Activated naive CD8-positive, alpha-beta T cell treated with anti-CD3 and anti-CD28 coated beads, Interleukin-2, amount 50 U/mL, for 24 hours (primary cell): ENCODE results near the gene CES3.

ENCODE experiments used
- ATAC-seq: fragments of 150-1000 bp; cut with Tn5 transposase; one replicate; pipeline ENCODE4 v1.10.0; 2021
- DNase-seq: peaks from one replicate; pipeline ENCODE4 v3.0.0; 2021
- H3K27ac Mint-ChIP-seq: one replicate; pipeline ENCODE4 v1.8.0; 2021; ENCODE audit warnings: mild to moderate bottlenecking, mixed read lengths
- H3K27me3 Mint-ChIP-seq: one replicate; pipeline ENCODE4 v1.8.0; 2021; ENCODE audit warnings: mixed read lengths
- H3K36me3 Mint-ChIP-seq: one replicate; pipeline ENCODE4 v1.8.0; 2021; ENCODE audit warnings: low read depth, mixed read lengths
- H3K4me1 Mint-ChIP-seq: one replicate; pipeline ENCODE4 v1.8.0; 2021; ENCODE audit warnings: mixed read lengths
- H3K4me3 Mint-ChIP-seq: one replicate; pipeline ENCODE4 v1.8.0; 2021; ENCODE audit warnings: mild to moderate bottlenecking, moderate library complexity, mixed read lengths
- H3K9me3 Mint-ChIP-seq: one replicate; pipeline ENCODE4 v1.8.0; 2021; ENCODE audit warnings: mixed read lengths

The CES3 gene

GRCh38 chr16:67009158-67009557 lies 48.1 kb downstream of the CES3 start:
- Mint-ChIP-seq H3K9me3 (no peaks in the 10 kb centered on the region), H3K27me3 (no peaks in the 10 kb centered on the region), H3K4me3 (no peak overlapping the region), H3K36me3 (no peaks in the 10 kb centered on the region), H3K4me1 (peaks cover 7% of the 10 kb centered on the region), H3K27ac (no peak overlapping the region)
- ATAC-seq (no peak), DNase-seq (no peak)

- Mint-ChIP-seq H3K27ac (no peak overlapping the region), H3K4me3 (no peak overlapping the region), H3K27me3 (peaks cover 4% of the 10 kb centered on the region), H3K36me3 (no peaks in the 10 kb centered on the region), H3K9me3 (no peaks in the 10 kb centered on the region), H3K4me1 (peaks cover 18% of the 10 kb centered on the region)
- ATAC-seq (no peak), DNase-seq (no peak)
Observed at GRCh38 chr16:67011274-67011673, 50.2 kb downstream of the CES3 start.

GRCh38 chr16:67013233-67013822 lies 52.3 kb downstream of the CES3 start:
- peaks cover 4% of the 10 kb centered on the region for H3K27me3 Mint-ChIP-seq
- ATAC-seq, result no peak
- peak overlapping the region; percentile 70 for H3K4me3 Mint-ChIP-seq
- peak overlapping the region; percentile 42 for H3K27ac Mint-ChIP-seq
- peaks cover 16% of the 10 kb centered on the region for H3K4me1 Mint-ChIP-seq
- H3K36me3 Mint-ChIP-seq, result no peaks in the 10 kb centered on the region
- DNase-seq, result no peak
- no peaks in the 10 kb centered on the region for H3K9me3 Mint-ChIP-seq

- no peaks in the 10 kb centered on the region for H3K36me3 Mint-ChIP-seq
- DNase-seq, result peak; percentile 84
- H3K27me3 Mint-ChIP-seq, result peaks cover 4% of the 10 kb centered on the region
- ATAC-seq, result peak; percentile 58
- no peaks in the 10 kb centered on the region for H3K9me3 Mint-ChIP-seq
- H3K4me3 Mint-ChIP-seq, result peak overlapping the region; percentile 72
- H3K4me1 Mint-ChIP-seq, result peaks cover 16% of the 10 kb centered on the region
- peak overlapping the region; percentile 56 for H3K27ac Mint-ChIP-seq
Observed at GRCh38 chr16:67013823-67014633, 53.0 kb downstream of the CES3 start.

GRCh38 chr16:67014634-67015312 lies 53.7 kb downstream of the CES3 start:
- Mint-ChIP-seq H3K36me3 (no peaks in the 10 kb centered on the region), H3K27me3 (peaks cover 4% of the 10 kb centered on the region), H3K4me3 (peak overlapping the region; percentile 72)

GRCh38 chr16:67015313-67015731 lies 54.3 kb downstream of the CES3 start:
- no peaks in the 10 kb centered on the region for H3K9me3 Mint-ChIP-seq
- DNase-seq (no peak), ATAC-seq (no peak)
- peaks cover 16% of the 10 kb centered on the region for H3K4me1 Mint-ChIP-seq
- no peak overlapping the region for H3K27ac Mint-ChIP-seq
- peaks cover 4% of the 10 kb centered on the region for H3K27me3 Mint-ChIP-seq
- H3K36me3 Mint-ChIP-seq, result no peaks in the 10 kb centered on the region
- H3K4me3 Mint-ChIP-seq, result peak overlapping the region; percentile 72

More at GRCh38 chr16:67014634-67015312, 53.7 kb downstream of the CES3 start:
- Mint-ChIP-seq H3K4me1 (peaks cover 16% of the 10 kb centered on the region), H3K9me3 (no peaks in the 10 kb centered on the region), H3K27ac (no peak overlapping the region)
- DNase-seq, result no peak
- ATAC-seq, result no peak

- DNase-seq (no peak), ATAC-seq (no peak)
- Mint-ChIP-seq H3K27ac (no peak overlapping the region), H3K36me3 (no peaks in the 10 kb centered on the region), H3K9me3 (no peaks in the 10 kb centered on the region), H3K4me1 (peaks cover 16% of the 10 kb centered on the region), H3K27me3 (peaks cover 4% of the 10 kb centered on the region), H3K4me3 (no peak overlapping the region)
Observed at GRCh38 chr16:67016143-67016542, 55.1 kb downstream of the CES3 start.

GRCh38 chr16:67016681-67017420 lies 55.8 kb downstream of the CES3 start:
- Mint-ChIP-seq H3K4me1 (peaks cover 16% of the 10 kb centered on the region), H3K9me3 (no peaks in the 10 kb centered on the region), H3K27me3 (peaks cover 4% of the 10 kb centered on the region), H3K36me3 (no peaks in the 10 kb centered on the region), H3K27ac (no peak overlapping the region), H3K4me3 (no peak overlapping the region)
- DNase-seq (no peak), ATAC-seq (no peak)

- DNase-seq, result no peak
- Mint-ChIP-seq H3K4me1 (peaks cover 16% of the 10 kb centered on the region), H3K9me3 (no peaks in the 10 kb centered on the region), H3K36me3 (no peaks in the 10 kb centered on the region), H3K4me3 (no peak overlapping the region), H3K27me3 (peaks cover 4% of the 10 kb centered on the region), H3K27ac (no peak overlapping the region)
- no peak for ATAC-seq
Observed at GRCh38 chr16:67017421-67017750, 56.3 kb downstream of the CES3 start.

- H3K9me3 Mint-ChIP-seq, result no peaks in the 10 kb centered on the region
- peak; percentile 96 for ATAC-seq
Observed at GRCh38 chr16:67017810-67018488, 56.9 kb downstream of the CES3 start.

GRCh38 chr16:67019171-67019570 lies 58.1 kb downstream of the CES3 start:
- H3K9me3 Mint-ChIP-seq, result no peaks in the 10 kb centered on the region

More at GRCh38 chr16:67017810-67018488, 56.9 kb downstream of the CES3 start:
- no peak overlapping the region for H3K27ac Mint-ChIP-seq
- H3K4me1 Mint-ChIP-seq, result peaks cover 15% of the 10 kb centered on the region
- no peaks in the 10 kb centered on the region for H3K36me3 Mint-ChIP-seq
- peaks cover 4% of the 10 kb centered on the region for H3K27me3 Mint-ChIP-seq
- DNase-seq, result peak; percentile 89
- H3K4me3 Mint-ChIP-seq, result no peak overlapping the region

GRCh38 chr16:67021321-67021720 lies 60.3 kb downstream of the CES3 start:
- DNase-seq (peak; percentile 0), ATAC-seq (no peak)
- no peaks in the 10 kb centered on the region for H3K9me3 Mint-ChIP-seq
- peaks cover 5% of the 10 kb centered on the region for H3K4me1 Mint-ChIP-seq
- H3K27ac Mint-ChIP-seq, result no peak overlapping the region
- H3K4me3 Mint-ChIP-seq, result no peak overlapping the region
- no peaks in the 10 kb centered on the region for H3K27me3 Mint-ChIP-seq
- no peaks in the 10 kb centered on the region for H3K36me3 Mint-ChIP-seq

More at GRCh38 chr16:67019171-67019570, 58.1 kb downstream of the CES3 start:
- H3K36me3 Mint-ChIP-seq, result no peaks in the 10 kb centered on the region
- H3K27me3 Mint-ChIP-seq, result peaks cover 4% of the 10 kb centered on the region
- peaks cover 10% of the 10 kb centered on the region for H3K4me1 Mint-ChIP-seq
- ATAC-seq (no peak), DNase-seq (no peak)
- H3K4me3 Mint-ChIP-seq, result no peak overlapping the region
- H3K27ac Mint-ChIP-seq, result no peak overlapping the region

GRCh38 chr16:67022531-67023214 lies 61.6 kb downstream of the CES3 start:
- peaks cover 8% of the 10 kb centered on the region for H3K4me1 Mint-ChIP-seq
- no peak for DNase-seq
- H3K27ac Mint-ChIP-seq, result no peak overlapping the region
- H3K36me3 Mint-ChIP-seq, result no peaks in the 10 kb centered on the region
- no peak overlapping the region for H3K4me3 Mint-ChIP-seq
- H3K27me3 Mint-ChIP-seq, result no peaks in the 10 kb centered on the region
- no peak for ATAC-seq
- no peaks in the 10 kb centered on the region for H3K9me3 Mint-ChIP-seq
